ENCODE data around the gene NFIC.
A peak's percentile ranks its signal among the peaks of the same experiment; 100 is the strongest.
"Not testable (repeated sequence)": the region's sequence is repeated elsewhere in the genome, so short reads cannot be mapped to it uniquely, and the experiment has no call there.

The NFIC gene

GRCh38 chr19:3365836-3366752 lies at the start of gene NFIC:
TSS of gene NFIC (plus strand) at chr19:3366583. CDS start at chr19:3366637, 54 bp downstream.
- no peak for DNase-seq

- no peak for DNase-seq
These were observed 49.6 kb upstream of the NFIC start for GRCh38 chr19:3316659-3317207.

- no peak for DNase-seq
These were observed 46.6 kb upstream of the NFIC start for GRCh38 chr19:3319643-3320353.

GRCh38 chr19:3320354-3320670 lies 46.1 kb upstream of the NFIC start:
- no peak for DNase-seq

- no peak for DNase-seq
These were observed 45.5 kb upstream of the NFIC start for GRCh38 chr19:3320853-3321252.

- DNase-seq, result no peak
These were observed 44.7 kb upstream of the NFIC start for GRCh38 chr19:3321696-3322095.

- DNase-seq, result no peak
These were observed 44.0 kb upstream of the NFIC start for GRCh38 chr19:3322199-3322978.

- DNase-seq, result no peak
These were observed 43.4 kb upstream of the NFIC start for GRCh38 chr19:3323026-3323425.

- DNase-seq, result no peak
These were observed 42.7 kb upstream of the NFIC start for GRCh38 chr19:3323658-3324057.

GRCh38 chr19:3324405-3324856 lies 42.0 kb upstream of the NFIC start:
- DNase-seq, result peak; percentile 51

- DNase-seq, result no peak
These were observed 40.9 kb upstream of the NFIC start for GRCh38 chr19:3325451-3325850.

GRCh38 chr19:3328743-3329142 lies 37.6 kb upstream of the NFIC start:
- DNase-seq, result no peak

- no peak for DNase-seq
These were observed 36.3 kb upstream of the NFIC start for GRCh38 chr19:3330047-3330446.

- DNase-seq, result not testable (repeated sequence)
These were observed 34.2 kb upstream of the NFIC start for GRCh38 chr19:3332232-3332631.

- DNase-seq, result no peak
These were observed 33.3 kb upstream of the NFIC start for GRCh38 chr19:3333020-3333583.

GRCh38 chr19:3333662-3334061 lies 32.7 kb upstream of the NFIC start:
- DNase-seq, result no peak

- not testable (repeated sequence) for DNase-seq
These were observed 31.5 kb upstream of the NFIC start for GRCh38 chr19:3334749-3335430.

GRCh38 chr19:3335431-3336350 lies 30.7 kb upstream of the NFIC start:
- DNase-seq, result no peak

GRCh38 chr19:3336351-3336679 lies 30.1 kb upstream of the NFIC start:
- no peak for DNase-seq

GRCh38 chr19:3336680-3337523 lies 29.5 kb upstream of the NFIC start:
- no peak for DNase-seq

Data from NK-92 treated with Interleukin-12 subunit alpha and Interleukin-12 subunit beta, amount 100 ng/mL, for 24 hours (cell line).